Measurements from ENCODE around the gene GRM1. TPM values are rescaled to one million over a fixed set of nuclear protein-coding genes. Genes with fewer than 3 reads are reported as not detected.

The GRM1 gene
- polyA plus RNA-seq, 1 experiment = 0.01 TPM

DNA sequence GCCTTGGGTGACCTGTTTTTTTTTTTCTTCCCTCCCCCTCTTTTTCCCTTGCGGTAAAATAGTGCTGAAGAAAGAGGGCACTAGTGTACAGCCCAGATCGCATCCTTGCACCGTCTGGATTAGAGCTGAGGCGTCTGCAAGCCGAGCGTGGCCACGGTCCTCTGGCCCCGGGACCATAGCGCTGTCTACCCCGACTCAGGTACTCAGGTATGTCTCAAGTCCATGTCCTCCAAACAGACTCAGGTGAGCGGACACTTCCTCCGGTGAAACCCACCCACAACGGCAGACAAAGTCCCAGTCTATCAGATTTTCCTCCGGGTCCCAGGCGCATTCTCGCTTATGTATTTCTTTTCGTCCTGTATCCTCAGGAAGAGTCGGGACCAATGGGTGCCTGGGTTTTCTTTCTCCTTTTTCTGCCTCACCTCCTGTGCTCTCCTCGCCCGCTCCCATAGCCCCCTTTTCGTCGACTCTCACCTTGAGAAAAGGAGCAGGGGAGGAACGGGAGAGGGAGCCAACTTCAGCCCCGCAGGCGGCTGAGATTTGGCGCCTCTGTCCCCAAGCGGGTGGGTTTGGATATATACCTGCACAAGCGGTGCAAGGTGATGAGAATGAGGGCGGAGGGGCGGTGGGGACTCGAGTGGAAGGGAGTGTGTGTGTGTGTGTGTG, 1.1 kb upstream of the GRM1 start:
- Histone ChIP-seq H3K27me3 (ENCODE audit: control insufficient read depth, insufficient read depth, low read length) (peaks cover 6% of the 10 kb centered on the region), H3K9me3 (ENCODE audit: control insufficient read depth, insufficient read depth, low read length) (peaks cover 4% of the 10 kb centered on the region; the same call in 1 of the 2 replicates), H3K27ac (ENCODE audit: low read depth, low read length) (no peak overlapping the region), H3K4me3 (ENCODE audit: low read depth, low read length) (no peak overlapping the region)
- DNase-seq (ENCODE audit: low read depth, low spot score) = no peak
- POLR2A ChIA-PET = no interaction called here
- TF ChIP-seq, protein P1, sequence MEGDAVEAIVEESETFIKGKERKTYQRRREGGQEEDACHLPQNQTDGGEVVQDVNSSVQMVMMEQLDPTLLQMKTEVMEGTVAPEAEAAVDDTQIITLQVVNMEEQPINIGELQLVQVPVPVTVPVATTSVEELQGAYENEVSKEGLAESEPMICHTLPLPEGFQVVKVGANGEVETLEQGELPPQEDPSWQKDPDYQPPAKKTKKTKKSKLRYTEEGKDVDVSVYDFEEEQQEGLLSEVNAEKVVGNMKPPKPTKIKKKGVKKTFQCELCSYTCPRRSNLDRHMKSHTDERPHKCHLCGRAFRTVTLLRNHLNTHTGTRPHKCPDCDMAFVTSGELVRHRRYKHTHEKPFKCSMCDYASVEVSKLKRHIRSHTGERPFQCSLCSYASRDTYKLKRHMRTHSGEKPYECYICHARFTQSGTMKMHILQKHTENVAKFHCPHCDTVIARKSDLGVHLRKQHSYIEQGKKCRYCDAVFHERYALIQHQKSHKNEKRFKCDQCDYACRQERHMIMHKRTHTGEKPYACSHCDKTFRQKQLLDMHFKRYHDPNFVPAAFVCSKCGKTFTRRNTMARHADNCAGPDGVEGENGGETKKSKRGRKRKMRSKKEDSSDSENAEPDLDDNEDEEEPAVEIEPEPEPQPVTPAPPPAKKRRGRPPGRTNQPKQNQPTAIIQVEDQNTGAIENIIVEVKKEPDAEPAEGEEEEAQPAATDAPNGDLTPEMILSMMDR (IDR thresholded peaks at IDR 0.05; ENCODE audit: low read depth, low read length) = no peak
- CTCF ChIA-PET = interaction anchor here (1.3 kb wide), 1 partner anchor 99 kb away, joined by 4 read pairs; no protein-coding TSS in a partner anchor

DNA sequence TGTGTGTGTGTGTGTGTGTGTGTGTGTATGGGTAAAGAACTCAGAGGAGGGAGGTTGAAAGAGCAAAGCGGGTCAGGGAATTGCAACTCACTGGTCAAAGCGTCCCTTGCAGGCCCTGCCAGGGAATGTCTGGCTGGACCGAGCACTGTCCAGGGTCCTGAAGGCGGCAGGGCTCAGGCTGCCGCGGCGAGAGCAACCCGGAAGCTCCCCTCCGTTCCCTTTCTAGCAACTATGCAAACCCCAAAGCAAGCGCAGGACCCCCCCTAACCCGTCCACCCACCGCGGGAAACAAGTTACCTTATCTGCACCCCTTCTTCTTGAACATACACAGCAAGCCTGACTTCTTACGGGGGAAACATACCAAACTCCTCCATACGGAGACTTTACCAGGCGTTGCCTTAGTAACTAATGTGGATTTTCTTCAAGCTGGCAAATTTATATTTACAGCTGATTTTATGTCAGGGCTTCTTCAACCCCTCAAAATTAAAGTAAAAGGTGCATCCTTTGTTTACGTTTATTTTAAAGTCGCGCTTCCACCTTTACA, 538 bp upstream of the GRM1 start:
- Histone ChIP-seq H3K27ac (ENCODE audit: low read depth, low read length) (no peak overlapping the region), H3K4me3 (ENCODE audit: low read depth, low read length) (no peak overlapping the region; the same call in 1 of the 2 replicates), H3K9me3 (ENCODE audit: control insufficient read depth, insufficient read depth, low read length) (peaks cover 4% of the 10 kb centered on the region; the same call in 1 of the 2 replicates), H3K27me3 (ENCODE audit: control insufficient read depth, insufficient read depth, low read length) (peaks cover 6% of the 10 kb centered on the region)
- TF ChIP-seq, protein P1 (IDR thresholded peaks at IDR 0.05; ENCODE audit: low read depth, low read length) = no peak
- CTCF ChIA-PET = interaction anchor here (0.6 to 1.3 kb wide), 2 partner anchors 100 to 689 kb away, joined by 3 to 4 read pairs; no protein-coding TSS in a partner anchor
- POLR2A ChIA-PET = no interaction called here
- peak; percentile 8 for DNase-seq (ENCODE audit: low read depth, low spot score)

DNA sequence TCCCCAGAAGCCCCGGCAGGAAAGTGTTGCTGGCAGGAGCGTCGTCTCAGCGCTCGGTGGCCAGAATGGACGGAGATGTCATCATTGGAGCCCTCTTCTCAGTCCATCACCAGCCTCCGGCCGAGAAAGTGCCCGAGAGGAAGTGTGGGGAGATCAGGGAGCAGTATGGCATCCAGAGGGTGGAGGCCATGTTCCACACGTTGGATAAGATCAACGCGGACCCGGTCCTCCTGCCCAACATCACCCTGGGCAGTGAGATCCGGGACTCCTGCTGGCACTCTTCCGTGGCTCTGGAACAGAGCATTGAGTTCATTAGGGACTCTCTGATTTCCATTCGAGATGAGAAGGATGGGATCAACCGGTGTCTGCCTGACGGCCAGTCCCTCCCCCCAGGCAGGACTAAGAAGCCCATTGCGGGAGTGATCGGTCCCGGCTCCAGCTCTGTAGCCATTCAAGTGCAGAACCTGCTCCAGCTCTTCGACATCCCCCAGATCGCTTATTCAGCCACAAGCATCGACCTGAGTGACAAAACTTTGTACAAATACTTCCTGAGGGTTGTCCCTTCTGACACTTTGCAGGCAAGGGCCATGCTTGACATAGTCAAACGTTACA, 817 bp downstream of the GRM1 start:
- TF ChIP-seq, protein P1 (IDR thresholded peaks at IDR 0.05; ENCODE audit: low read depth, low read length) = no peak
- ChIA-PET POLR2A (no interaction called here), CTCF (no interaction called here)
- no peak overlapping the region for H3K4me3 ChIP-seq (ENCODE audit: low read depth, low read length)
- H3K27ac ChIP-seq (ENCODE audit: low read depth, low read length) = no peak overlapping the region
- H3K9me3 ChIP-seq (ENCODE audit: control insufficient read depth, insufficient read depth, low read length) = peaks cover 4% of the 10 kb centered on the region; the same call in 1 of the 2 replicates
- peaks cover 6% of the 10 kb centered on the region for H3K27me3 ChIP-seq (ENCODE audit: control insufficient read depth, insufficient read depth, low read length)
- DNase-seq (ENCODE audit: low read depth, low spot score) = no peak

DNA sequence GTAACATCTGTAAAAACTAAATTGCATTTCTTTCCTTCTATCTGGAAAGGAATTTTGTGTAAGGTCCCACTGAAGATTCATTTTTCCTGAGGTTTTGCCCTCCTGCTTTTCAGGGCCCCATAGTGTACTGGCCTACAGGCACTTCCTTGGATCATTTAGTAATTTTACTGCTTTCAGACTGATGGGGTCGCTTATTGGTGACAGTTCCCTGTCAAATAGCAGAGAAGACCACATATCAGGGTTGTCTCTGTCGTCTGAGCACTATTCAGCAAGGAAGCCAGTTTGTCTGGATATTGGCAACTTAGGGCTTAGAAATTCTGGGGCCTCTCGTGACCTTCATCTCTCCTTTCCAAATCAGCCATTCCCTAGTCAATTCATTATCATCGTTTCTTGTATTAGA, 3.5 kb downstream of the GRM1 start:
- ChIA-PET CTCF (no interaction called here), POLR2A (no interaction called here)
- Histone ChIP-seq H3K4me3 (ENCODE audit: low read depth, low read length) (no peak overlapping the region), H3K27me3 (ENCODE audit: control insufficient read depth, insufficient read depth, low read length) (peaks cover 6% of the 10 kb centered on the region), H3K9me3 (ENCODE audit: control insufficient read depth, insufficient read depth, low read length) (peaks cover 4% of the 10 kb centered on the region; the same call in 1 of the 2 replicates), H3K27ac (ENCODE audit: low read depth, low read length) (no peak overlapping the region)
- DNase-seq (ENCODE audit: low read depth, low spot score) = no peak
- TF ChIP-seq, protein P1 (IDR thresholded peaks at IDR 0.05; ENCODE audit: low read depth, low read length) = no peak

DNA sequence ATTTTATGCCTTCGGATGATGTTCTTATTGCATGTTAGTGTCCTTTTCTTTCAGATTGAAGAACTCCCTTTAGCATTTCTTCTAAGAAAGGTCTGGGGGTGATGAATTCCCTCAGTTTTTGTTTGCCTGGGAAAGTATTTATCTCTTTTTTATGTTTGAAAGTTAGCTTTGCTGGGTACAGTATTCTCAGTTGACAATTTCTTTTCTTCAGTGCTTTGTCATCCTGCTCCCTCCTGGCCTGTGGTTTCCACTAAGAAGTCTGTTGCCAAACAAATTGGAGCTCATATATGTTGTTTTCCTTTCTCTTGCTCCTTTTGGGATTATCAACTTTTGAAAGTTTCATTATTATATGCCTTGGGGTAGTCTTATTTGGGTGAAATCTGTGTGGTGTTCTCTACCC, 11.5 kb downstream of the GRM1 start:
- POLR2A ChIA-PET = no interaction called here
- CTCF ChIA-PET = interaction anchor here (1.4 to 1.8 kb wide), 2 partner anchors 120 to 660 kb away, joined by 3 to 12 read pairs; no protein-coding TSS in a partner anchor
- TF ChIP-seq, protein P1 (IDR thresholded peaks at IDR 0.05; ENCODE audit: low read depth, low read length) = no peak
- Histone ChIP-seq H3K27ac (ENCODE audit: low read depth, low read length) (no peak overlapping the region), H3K9me3 (ENCODE audit: control insufficient read depth, insufficient read depth, low read length) (no peaks in the 10 kb centered on the region), H3K4me3 (ENCODE audit: low read depth, low read length) (no peak overlapping the region), H3K27me3 (ENCODE audit: control insufficient read depth, insufficient read depth, low read length) (no peaks in the 10 kb centered on the region)
- no peak for DNase-seq (ENCODE audit: low read depth, low spot score)
